Activated naive CD8-positive, alpha-beta T cell treated with anti-CD3 and anti-CD28 coated beads, Interleukin-2, amount 10 ng/mL, durations not matched to agents 7 days and 5 days (primary cell): ENCODE data around the gene PHF20. TPM values are rescaled to one million over a fixed set of nuclear protein-coding genes. Genes with fewer than 3 reads are reported as not detected.

Source experiments
- ATAC-seq: fragments of 150-1000 bp; cut with Tn5 transposase; one replicate; pipeline ENCODE4 v1.10.0; 2021; ENCODE audit warnings: low read depth, moderate library complexity
- POLR2A ChIA-PET: fragments of 350-600 bp; sonication (Branson Sonifier 250); formaldehyde crosslinking; loops from one replicate; lab custom pipeline; 2021; ENCODE audit warnings: antibody characterized with exemption; lab: Charles Lee
- DNase-seq: peaks from one replicate; pipeline ENCODE4 v3.0.0; 2021
- H3K27ac Mint-ChIP-seq: one replicate; pipeline ENCODE4 v1.8.0; 2022; ENCODE audit warnings: mild to moderate bottlenecking, mixed read lengths
- H3K27me3 Mint-ChIP-seq: one replicate; pipeline ENCODE4 v1.8.0; 2022; ENCODE audit warnings: mild to moderate bottlenecking, moderate library complexity, mixed read lengths
- H3K36me3 Mint-ChIP-seq: one replicate; pipeline ENCODE4 v1.8.0; 2021; ENCODE audit warnings: mild to moderate bottlenecking, mixed read lengths
- H3K4me1 Mint-ChIP-seq: one replicate; pipeline ENCODE4 v1.8.0; 2021; ENCODE audit warnings: mixed read lengths
- H3K4me3 Mint-ChIP-seq: one replicate; pipeline ENCODE4 v1.8.0; 2022; ENCODE audit warnings: mild to moderate bottlenecking, moderate library complexity, mixed read lengths
- H3K9me3 Mint-ChIP-seq: one replicate; pipeline ENCODE4 v1.8.0; 2021; ENCODE audit warnings: mixed read lengths
- total RNA-seq, 2 experiments: library from RNA; stranded (reverse); gene quantifications; one replicate each; pipeline ENCODE4 v1.2.3, GENCODE V29; 2021

Gene PHF20
- total RNA-seq, 2 experiments from 2014 or later, result 61.9 to 69.4 TPM

- POLR2A ChIA-PET, result interaction anchor here (1.2 to 1.7 kb wide), 2 partner anchors 17 to 31 kb away, joined by 3 to 5 read pairs; no protein-coding TSS in a partner anchor
- Mint-ChIP-seq H3K27me3 (no peaks in the 10 kb centered on the region), H3K4me1 (peaks cover 32% of the 10 kb centered on the region), H3K9me3 (no peaks in the 10 kb centered on the region), H3K36me3 (peaks cover 35% of the 10 kb centered on the region), H3K27ac (peak overlapping the region; percentile 76), H3K4me3 (peak overlapping the region; percentile 28)
- DNase-seq, result no peak
- no peak for ATAC-seq
Measured at GRCh38 chr20:35731862-35732643, 39.8 kb upstream of the PHF20 start.

- H3K36me3 Mint-ChIP-seq, result peaks cover 38% of the 10 kb centered on the region
- H3K27me3 Mint-ChIP-seq, result no peaks in the 10 kb centered on the region
- no peaks in the 10 kb centered on the region for H3K9me3 Mint-ChIP-seq
- H3K27ac Mint-ChIP-seq, result no peak overlapping the region
- H3K4me3 Mint-ChIP-seq, result no peak overlapping the region
- DNase-seq (no peak), ATAC-seq (no peak)
- H3K4me1 Mint-ChIP-seq, result peaks cover 34% of the 10 kb centered on the region
- POLR2A ChIA-PET, result no interaction called here
Measured at GRCh38 chr20:35732644-35732982, 39.2 kb upstream of the PHF20 start.

GRCh38 chr20:35734374-35734773 lies 37.4 kb upstream of the PHF20 start:
- Mint-ChIP-seq H3K36me3 (peaks cover 51% of the 10 kb centered on the region), H3K9me3 (no peaks in the 10 kb centered on the region), H3K4me3 (peak overlapping the region; percentile 18), H3K27ac (peak overlapping the region; percentile 8), H3K27me3 (no peaks in the 10 kb centered on the region), H3K4me1 (peaks cover 45% of the 10 kb centered on the region)
- ATAC-seq, result no peak
- no peak for DNase-seq
- POLR2A ChIA-PET, result interaction anchor here (1.0 to 1.9 kb wide), 3 partner anchors 9 to 32 kb away, joined by 3 to 6 read pairs (median 3); no protein-coding TSS in a partner anchor

GRCh38 chr20:35734777-35735649 lies 36.8 kb upstream of the PHF20 start:
- Mint-ChIP-seq H3K9me3 (no peaks in the 10 kb centered on the region), H3K36me3 (peaks cover 55% of the 10 kb centered on the region), H3K27ac (no peak overlapping the region), H3K4me3 (peak overlapping the region; percentile 18), H3K4me1 (peaks cover 50% of the 10 kb centered on the region), H3K27me3 (no peaks in the 10 kb centered on the region)
- POLR2A ChIA-PET, result interaction anchor here (1.0 to 1.9 kb wide), 4 partner anchors 8 to 149 kb away, joined by 3 to 6 read pairs (median 3); no protein-coding TSS in a partner anchor
- DNase-seq (no peak), ATAC-seq (no peak)

- DNase-seq (no peak), ATAC-seq (no peak)
- no peaks in the 10 kb centered on the region for H3K27me3 Mint-ChIP-seq
- POLR2A ChIA-PET, result interaction anchor here (0.6 to 1.2 kb wide), 3 partner anchors 9 to 148 kb away, joined by 3 read pairs; no protein-coding TSS in a partner anchor
- H3K27ac Mint-ChIP-seq, result peak overlapping the region; percentile 30
- no peaks in the 10 kb centered on the region for H3K9me3 Mint-ChIP-seq
- peaks cover 60% of the 10 kb centered on the region for H3K36me3 Mint-ChIP-seq
- H3K4me1 Mint-ChIP-seq, result peaks cover 50% of the 10 kb centered on the region
- H3K4me3 Mint-ChIP-seq, result peak overlapping the region; percentile 57
Measured at GRCh38 chr20:35735826-35736470, 35.9 kb upstream of the PHF20 start.

- DNase-seq (no peak), ATAC-seq (no peak)
- no peaks in the 10 kb centered on the region for H3K9me3 Mint-ChIP-seq
- H3K27me3 Mint-ChIP-seq, result no peaks in the 10 kb centered on the region
- peak overlapping the region; percentile 78 for H3K4me3 Mint-ChIP-seq
- peaks cover 44% of the 10 kb centered on the region for H3K4me1 Mint-ChIP-seq
- H3K27ac Mint-ChIP-seq, result no peak overlapping the region
- H3K36me3 Mint-ChIP-seq, result peaks cover 57% of the 10 kb centered on the region
- POLR2A ChIA-PET, result interaction anchor here (7.7 kb wide), 1 partner anchor 30 kb away, joined by 437 read pairs; the partner anchor contains the start of gene PHF20
Measured at GRCh38 chr20:35737865-35738333, 33.9 kb upstream of the PHF20 start.

GRCh38 chr20:35738410-35739179 lies 33.2 kb upstream of the PHF20 start:
- POLR2A ChIA-PET, result interaction anchor here (2.0 to 7.7 kb wide), 2 partner anchors 27 to 29 kb away, joined by 6 to 437 read pairs; partner anchors contain the start of gene PHF20
- peak overlapping the region; percentile 78 for H3K4me3 Mint-ChIP-seq
- peaks cover 44% of the 10 kb centered on the region for H3K4me1 Mint-ChIP-seq
- H3K27ac Mint-ChIP-seq, result peak overlapping the region; percentile 68
- no peak for DNase-seq
- no peak for ATAC-seq
- H3K27me3 Mint-ChIP-seq, result no peaks in the 10 kb centered on the region
- peaks cover 52% of the 10 kb centered on the region for H3K36me3 Mint-ChIP-seq
- no peaks in the 10 kb centered on the region for H3K9me3 Mint-ChIP-seq

- ATAC-seq, result no peak
- H3K4me1 Mint-ChIP-seq, result peaks cover 47% of the 10 kb centered on the region
- peak overlapping the region; percentile 94 for H3K4me3 Mint-ChIP-seq
- DNase-seq, result no peak
- H3K27ac Mint-ChIP-seq, result peak overlapping the region; percentile 75
- no peaks in the 10 kb centered on the region for H3K9me3 Mint-ChIP-seq
- H3K36me3 Mint-ChIP-seq, result peaks cover 45% of the 10 kb centered on the region
- POLR2A ChIA-PET, result interaction anchor here (0.6 to 7.7 kb wide), 9 partner anchors 10 to 215 kb away, joined by 3 to 437 read pairs (median 4); partner anchors contain the start of genes NFS1, PHF20, ROMO1 and SCAND1
- no peaks in the 10 kb centered on the region for H3K27me3 Mint-ChIP-seq
Measured at GRCh38 chr20:35739294-35740163, 32.3 kb upstream of the PHF20 start.

GRCh38 chr20:35741892-35742740 lies 29.7 kb upstream of the PHF20 start, which contains the start of gene RBM39:
Gene RBM39, minus strand, starts transcription at chr20:35742260. Its CDS starts 1,386 bp downstream, at chr20:35740874.
- peak within 1 kb of the TSS; percentile 98 for H3K27ac Mint-ChIP-seq
- H3K4me3 Mint-ChIP-seq, result peak within 1 kb of the TSS; percentile 94
- peaks cover 38% of the 10 kb centered on the region for H3K4me1 Mint-ChIP-seq
- H3K27me3 Mint-ChIP-seq, result no peaks in the 10 kb centered on the region
- H3K9me3 Mint-ChIP-seq, result no peaks in the 10 kb centered on the region
- DNase-seq (peak; percentile 95), ATAC-seq (peak; percentile 87)
- POLR2A ChIA-PET, result interaction anchor here (0.6 to 7.7 kb wide), 48 partner anchors 10 to 1354 kb away, joined by 3 to 437 read pairs (median 4); partner anchors contain the start of genes CPNE1, EIF6, MMP24OS and NFS1
- peaks cover 34% of the 10 kb centered on the region for H3K36me3 Mint-ChIP-seq

GRCh38 chr20:35742741-35743523 lies 28.9 kb upstream of the PHF20 start:
- ATAC-seq (peak; percentile 6), DNase-seq (no peak)
- Mint-ChIP-seq H3K4me3 (peak overlapping the region; percentile 94), H3K27me3 (no peaks in the 10 kb centered on the region), H3K4me1 (peaks cover 36% of the 10 kb centered on the region), H3K27ac (peak overlapping the region; percentile 98), H3K36me3 (peaks cover 29% of the 10 kb centered on the region), H3K9me3 (no peaks in the 10 kb centered on the region)
- POLR2A ChIA-PET, result interaction anchor here (0.5 to 7.7 kb wide), 48 partner anchors 8 to 1353 kb away, joined by 3 to 437 read pairs (median 4); partner anchors contain the start of genes CPNE1, NFS1, PHF20 and RBL1
